Fibroblast of pulmonary artery (primary cell): ENCODE data around the gene PSMC3IP.
A peak's percentile ranks its signal among the peaks of the same experiment; 100 is the strongest.

ENCODE experiments used
- DNase-seq: peaks from one replicate; pipeline ENCODE4 v3.0.0-alpha.2; 2010; ENCODE audit warnings: low read depth
- H3K4me3 ChIP-seq: replicated peaks from 2 replicates; pipeline ENCODE4 v1.5.1; 2011; ENCODE audit warnings: low read depth, mild to moderate bottlenecking, control low read depth, low read length, moderate library complexity
- CTCF ChIP-seq: IDR thresholded peaks from 2 replicates; pipeline ENCODE4 v1.5.1; 2011; ENCODE audit warnings: mild to moderate bottlenecking, control low read depth, low read length, inconsistent platforms; ENCODE audit errors: missing control alignments

Gene PSMC3IP

GRCh38 chr17:42536372-42537155 is 41.0 kb downstream of the PSMC3IP start:
- no peak for TF ChIP-seq CTCF
- peak; percentile 87 for DNase-seq
- peak overlapping the region; percentile 62 for H3K4me3 ChIP-seq

GRCh38 chr17:42536048-42536371 is 41.5 kb downstream of the PSMC3IP start, which contains the start of gene NAGLU:
NAGLU (plus strand) TSS chr17:42536241; CDS start chr17:42536273, 32 bp downstream.
- peak within 1 kb of the TSS; percentile 62 for H3K4me3 ChIP-seq
- peak; percentile 89 for DNase-seq
- no peak for TF ChIP-seq CTCF

GRCh38 chr17:42535155-42536047 is 42.1 kb downstream of the PSMC3IP start:
- H3K4me3 ChIP-seq, result peak overlapping the region; percentile 62
- no peak for DNase-seq
- no peak for TF ChIP-seq CTCF

DNA sequence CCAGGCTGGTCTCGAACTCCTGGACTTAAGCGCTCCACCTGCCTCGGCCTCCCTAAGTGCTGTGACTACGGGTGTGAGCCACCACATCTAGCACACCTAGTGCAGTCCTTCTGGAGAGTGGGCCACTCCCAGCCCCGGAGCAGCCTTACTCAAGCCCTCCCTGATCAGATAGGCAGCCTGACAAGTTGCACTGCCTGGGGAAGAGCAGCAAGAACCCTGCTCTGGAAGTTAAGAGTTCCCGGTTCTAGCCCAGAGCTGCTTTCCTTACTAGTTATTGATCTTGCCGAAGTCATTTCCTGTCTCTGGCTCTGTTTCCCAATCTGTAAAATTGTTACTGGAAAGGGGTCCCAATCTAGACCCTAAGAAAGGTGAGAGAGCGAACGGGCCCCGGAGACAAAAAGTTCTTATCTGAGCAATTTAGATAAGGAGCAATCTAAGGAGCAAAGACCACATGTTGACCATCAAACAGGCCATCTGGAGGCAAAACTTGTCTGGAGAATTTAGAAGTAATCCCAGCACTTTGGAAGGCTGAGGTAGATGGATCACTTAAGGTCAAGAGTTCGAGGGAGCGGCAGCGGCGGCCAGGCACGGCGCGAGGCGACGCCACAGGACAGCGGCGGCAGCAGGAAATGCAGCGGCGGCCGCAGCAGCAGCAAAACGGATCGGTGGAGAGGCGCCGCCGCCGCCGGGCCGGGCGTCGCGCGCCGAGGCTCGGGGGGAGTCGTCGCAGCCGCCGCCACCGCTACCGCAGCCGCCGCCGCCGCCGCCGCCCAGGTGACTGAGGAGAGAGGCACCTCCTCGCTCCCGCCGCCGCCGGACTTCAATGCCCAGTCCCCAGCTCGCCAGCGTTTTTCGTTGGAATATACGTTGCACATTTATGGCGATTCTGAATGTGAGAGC is 45.8 kb downstream of the PSMC3IP start:
- TF ChIP-seq CTCF, result peak; percentile 29
- DNase-seq, result peak; percentile 43
- peak overlapping the region; percentile 49 for H3K4me3 ChIP-seq

GRCh38 chr17:42530952-42531454 is 46.5 kb downstream of the PSMC3IP start:
- H3K4me3 ChIP-seq, result no peak overlapping the region
- no peak for TF ChIP-seq CTCF
- no peak for DNase-seq

GRCh38 chr17:42529061-42529460 is 48.5 kb downstream of the PSMC3IP start:
- H3K4me3 ChIP-seq, result no peak overlapping the region
- no peak for DNase-seq
- no peak for TF ChIP-seq CTCF
